ENCODE data around the gene NBEA.

The NBEA gene

GRCh38 chr13:35646056-35646774 is 704.1 kb downstream of the NBEA start:
- ChIA-PET CTCF (interaction anchor here (1.1 kb wide), 1 partner anchor 15 kb away, joined by 4 read pairs; no protein-coding TSS in a partner anchor), POLR2A (no interaction called here)
- Histone ChIP-seq H3K27ac (ENCODE audit: extremely low read depth, low read depth, low read length) (no peak overlapping the region), H3K36me3 (ENCODE audit: control insufficient read depth in 2 of 2, insufficient read depth in 1 of 2, low read length in 2 of 2) (no peaks in the 10 kb centered on the region), H3K9me3 (ENCODE audit: control insufficient read depth, insufficient read depth, low read depth, low read length) (no peaks in the 10 kb centered on the region), H3K4me3 (ENCODE audit: low read depth, low read length) (no peak overlapping the region), H3K4me1 (ENCODE audit: control insufficient read depth, insufficient read depth, low read length) (no peaks in the 10 kb centered on the region)
- TF ChIP-seq ZNF121 (tag by site-specific recombination; IDR thresholded peaks at IDR 0.05) (no peak), ZNF677 (tag by site-specific recombination; IDR thresholded peaks at IDR 0.05) (no peak), IKZF3 (tag by site-specific recombination; IDR thresholded peaks at IDR 0.05) (no peak), ZNF621 (tag by site-specific recombination; IDR thresholded peaks at IDR 0.05) (no peak), ZNF837 (tag by site-specific recombination; IDR thresholded peaks at IDR 0.05) (no peak), ZNF521 (tag by site-specific recombination; IDR thresholded peaks at IDR 0.05) (no peak), ZBTB17 (tag by site-specific recombination; IDR thresholded peaks at IDR 0.05) (no peak), HOXA7 (CRISPR knock-in tag; IDR thresholded peaks at IDR 0.05; ENCODE audit: borderline replicate concordance) (no peak), ZNF560 (tag by site-specific recombination; IDR thresholded peaks at IDR 0.05; ENCODE audit: borderline replicate concordance) (no peak), ZNF174 (tag by site-specific recombination; IDR thresholded peaks at IDR 0.05) (no peak), ZNF146 (tag by site-specific recombination; IDR thresholded peaks at IDR 0.05) (no peak)

DNA sequence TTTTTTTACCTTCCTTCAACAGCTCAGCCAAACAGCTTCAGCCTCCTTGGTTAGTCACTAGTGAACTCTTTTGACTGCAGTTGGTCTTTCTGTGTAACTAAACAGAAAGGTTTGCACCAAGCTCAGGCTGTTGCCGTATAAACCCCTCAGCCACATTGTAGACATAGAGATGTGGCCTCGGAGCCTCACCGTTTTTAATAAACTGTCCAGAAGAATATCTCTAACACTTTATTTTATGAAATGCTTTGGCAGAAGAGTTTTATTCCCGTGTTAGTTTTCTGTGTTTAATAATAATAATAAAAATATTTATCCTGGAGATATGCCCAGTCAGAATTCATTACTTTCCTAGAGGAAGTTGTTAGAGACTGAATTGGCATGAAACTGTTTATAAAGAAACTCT is 706.1 kb downstream of the NBEA start:
- Histone ChIP-seq H3K9me3 (ENCODE audit: control insufficient read depth, insufficient read depth, low read depth, low read length) (no peaks in the 10 kb centered on the region), H3K27ac (ENCODE audit: extremely low read depth, low read depth, low read length) (no peak overlapping the region), H3K4me3 (ENCODE audit: low read depth, low read length) (no peak overlapping the region), H3K36me3 (ENCODE audit: control insufficient read depth in 2 of 2, insufficient read depth in 1 of 2, low read length in 2 of 2) (no peaks in the 10 kb centered on the region), H3K4me1 (ENCODE audit: control insufficient read depth, insufficient read depth, low read length) (no peaks in the 10 kb centered on the region)
- POLR2A ChIA-PET, result no interaction called here
- TF ChIP-seq ZXDB (tag by site-specific recombination; IDR thresholded peaks at IDR 0.05), result no peak
- no peak for TF ChIP-seq ZNF404 (tag by site-specific recombination; IDR thresholded peaks at IDR 0.05)
- TF ChIP-seq ZNF175 (tag by site-specific recombination; IDR thresholded peaks at IDR 0.05), result no peak
- TF ChIP-seq, protein P1, sequence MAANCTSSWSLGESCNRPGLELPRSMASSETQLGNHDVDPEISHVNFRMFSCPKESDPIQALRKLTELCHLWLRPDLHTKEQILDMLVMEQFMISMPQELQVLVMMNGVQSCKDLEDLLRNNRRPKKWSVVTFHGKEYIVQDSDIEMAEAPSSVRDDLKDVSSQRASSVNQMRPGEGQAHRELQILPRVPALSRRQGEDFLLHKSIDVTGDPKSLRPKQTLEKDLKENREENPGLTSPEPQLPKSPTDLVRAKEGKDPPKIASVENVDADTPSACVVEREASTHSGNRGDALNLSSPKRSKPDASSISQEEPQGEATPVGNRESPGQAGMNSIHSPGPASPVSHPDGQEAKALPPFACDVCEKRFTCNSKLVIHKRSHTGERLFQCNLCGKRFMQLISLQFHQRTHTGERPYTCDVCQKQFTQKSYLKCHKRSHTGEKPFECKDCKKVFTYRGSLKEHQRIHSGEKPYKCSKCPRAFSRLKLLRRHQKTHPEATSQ (tag by site-specific recombination; IDR thresholded peaks at IDR 0.05), result no peak
- TF ChIP-seq ZNF248 (tag by site-specific recombination; IDR thresholded peaks at IDR 0.05), result no peak
- TF ChIP-seq, protein P2, sequence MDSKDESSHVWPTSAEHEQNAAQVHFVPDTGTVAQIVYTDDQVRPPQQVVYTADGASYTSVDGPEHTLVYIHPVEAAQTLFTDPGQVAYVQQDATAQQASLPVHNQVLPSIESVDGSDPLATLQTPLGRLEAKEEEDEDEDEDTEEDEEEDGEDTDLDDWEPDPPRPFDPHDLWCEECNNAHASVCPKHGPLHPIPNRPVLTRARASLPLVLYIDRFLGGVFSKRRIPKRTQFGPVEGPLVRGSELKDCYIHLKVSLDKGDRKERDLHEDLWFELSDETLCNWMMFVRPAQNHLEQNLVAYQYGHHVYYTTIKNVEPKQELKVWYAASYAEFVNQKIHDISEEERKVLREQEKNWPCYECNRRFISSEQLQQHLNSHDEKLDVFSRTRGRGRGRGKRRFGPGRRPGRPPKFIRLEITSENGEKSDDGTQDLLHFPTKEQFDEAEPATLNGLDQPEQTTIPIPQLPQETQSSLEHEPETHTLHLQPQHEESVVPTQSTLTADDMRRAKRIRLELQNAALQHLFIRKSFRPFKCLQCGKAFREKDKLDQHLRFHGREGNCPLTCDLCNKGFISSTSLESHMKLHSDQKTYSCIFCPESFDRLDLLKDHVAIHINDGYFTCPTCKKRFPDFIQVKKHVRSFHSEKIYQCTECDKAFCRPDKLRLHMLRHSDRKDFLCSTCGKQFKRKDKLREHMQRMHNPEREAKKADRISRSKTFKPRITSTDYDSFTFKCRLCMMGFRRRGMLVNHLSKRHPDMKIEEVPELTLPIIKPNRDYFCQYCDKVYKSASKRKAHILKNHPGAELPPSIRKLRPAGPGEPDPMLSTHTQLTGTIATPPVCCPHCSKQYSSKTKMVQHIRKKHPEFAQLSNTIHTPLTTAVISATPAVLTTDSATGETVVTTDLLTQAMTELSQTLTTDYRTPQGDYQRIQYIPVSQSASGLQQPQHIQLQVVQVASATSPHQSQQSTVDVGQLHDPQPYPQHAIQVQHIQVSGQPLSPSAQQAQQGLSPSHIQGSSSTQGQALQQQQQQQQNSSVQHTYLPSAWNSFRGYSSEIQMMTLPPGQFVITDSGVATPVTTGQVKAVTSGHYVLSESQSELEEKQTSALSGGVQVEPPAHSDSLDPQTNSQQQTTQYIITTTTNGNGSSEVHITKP (tag by site-specific recombination; IDR thresholded peaks at IDR 0.05), result no peak
- no peak for TF ChIP-seq ZNF221 (tag by site-specific recombination; IDR thresholded peaks at IDR 0.05; ENCODE audit: borderline replicate concordance)
- no peak for TF ChIP-seq ZNF624 (tag by site-specific recombination; IDR thresholded peaks at IDR 0.05)
- TF ChIP-seq SETDB1 (IDR thresholded peaks at IDR 0.05; ENCODE audit: insufficient read length, low read length), result no peak
- no peak for TF ChIP-seq ZNF514 (tag by site-specific recombination; IDR thresholded peaks at IDR 0.05)
- TF ChIP-seq SP3 (tag by site-specific recombination; IDR thresholded peaks at IDR 0.05), result no peak
- TF ChIP-seq ZNF561 (tag by site-specific recombination; IDR thresholded peaks at IDR 0.05; ENCODE audit: borderline replicate concordance), result no peak
- TF ChIP-seq YY1 (tag by site-specific recombination; IDR thresholded peaks at IDR 0.05), result no peak
- TF ChIP-seq ZBTB6 (tag by site-specific recombination; IDR thresholded peaks at IDR 0.05), result no peak
- no peak for TF ChIP-seq SALL2 (tag by site-specific recombination; IDR thresholded peaks at IDR 0.05; ENCODE audit: borderline replicate concordance)
- no peak for TF ChIP-seq ZNF600 (tag by site-specific recombination; IDR thresholded peaks at IDR 0.05)
- CTCF ChIA-PET, result interaction anchor here (0.8 kb wide), 1 partner anchor 17 kb away, joined by 3 read pairs; no protein-coding TSS in a partner anchor
